Effector memory CD8-positive, alpha-beta T cell (primary cell): Measurements from ENCODE around the gene PIP4K2C.
"Not testable (repeated sequence)": the region's sequence is repeated elsewhere in the genome, so short reads cannot be mapped to it uniquely, and the experiment has no call there.

Experiments used
- ATAC-seq: fragments of 150-1000 bp; cut with Tn5 transposase; replicated peaks from 2 replicates; pipeline ENCODE4 v1.10.0; 2021; ENCODE audit warnings: mild to moderate bottlenecking, moderate library complexity
- DNase-seq, 3 experiments: peaks; one replicate each; pipeline ENCODE4 v3.0.0; 2021
- H3K27ac Mint-ChIP-seq, 2 donors: one replicate each; pipeline ENCODE4 v1.8.0; 2022; ENCODE audit warnings: mild to moderate bottlenecking in 2 of 2, mixed read lengths in 2 of 2, moderate library complexity in 2 of 2
- H3K27me3 Mint-ChIP-seq, 2 donors: one replicate each; pipeline ENCODE4 v1.8.0; 2022; ENCODE audit warnings: mixed read lengths in 2 of 2
- H3K36me3 Mint-ChIP-seq: one replicate; pipeline ENCODE4 v1.8.0; 2022; ENCODE audit warnings: mild to moderate bottlenecking, moderate library complexity, mixed read lengths; ENCODE audit not compliant: insufficient read depth
- H3K4me1 Mint-ChIP-seq, 2 donors: one replicate each; pipeline ENCODE4 v1.8.0; 2022; ENCODE audit warnings: low read depth in 2 of 2, mixed read lengths in 2 of 2
- H3K4me3 Mint-ChIP-seq, 2 donors: one replicate each; pipeline ENCODE4 v1.8.0; 2022; ENCODE audit warnings: mild to moderate bottlenecking in 2 of 2, mixed read lengths in 2 of 2, moderate library complexity in 2 of 2
- H3K9me3 Mint-ChIP-seq, 2 donors: one replicate each; pipeline ENCODE4 v1.8.0; 2022; ENCODE audit warnings: mixed read lengths in 2 of 2

The PIP4K2C gene

GRCh38 chr12:57640175-57641042 lies 49.4 kb downstream of the PIP4K2C start:
- no peaks in the 10 kb centered on the region for H3K4me1 Mint-ChIP-seq
- no peaks in the 10 kb centered on the region for H3K9me3 Mint-ChIP-seq
- ATAC-seq (no peak), DNase-seq (no peak)
- no peaks in the 10 kb centered on the region for H3K36me3 Mint-ChIP-seq
- H3K27ac Mint-ChIP-seq, result no peak overlapping the region
- H3K4me3 Mint-ChIP-seq, result no peak overlapping the region
- peaks cover 8 to 39% of the 10 kb centered on the region in 2 donors for H3K27me3 Mint-ChIP-seq

- Mint-ChIP-seq H3K9me3 (no peaks in the 10 kb centered on the region), H3K4me1 (no peaks in the 10 kb centered on the region), H3K27me3 (peaks cover 8 to 35% of the 10 kb centered on the region in 2 donors), H3K4me3 (no peak overlapping the region), H3K27ac (no peak overlapping the region), H3K36me3 (no peaks in the 10 kb centered on the region)
- no peak for ATAC-seq
- no peak for DNase-seq
These were observed 50.9 kb downstream of the PIP4K2C start for GRCh38 chr12:57641699-57642442.

GRCh38 chr12:57645990-57646658 lies 55.1 kb downstream of the PIP4K2C start:
- H3K27ac Mint-ChIP-seq, result not testable (repeated sequence)

GRCh38 chr12:57646659-57647049 lies 55.7 kb downstream of the PIP4K2C start:
- H3K4me1 Mint-ChIP-seq, DNase-seq, ATAC-seq, H3K4me3 Mint-ChIP-seq, H3K36me3 Mint-ChIP-seq, H3K27ac Mint-ChIP-seq, H3K9me3 Mint-ChIP-seq: not testable (repeated sequence)
- peaks cover 10% of the 10 kb centered on the region in 2 donors for H3K27me3 Mint-ChIP-seq

More at GRCh38 chr12:57645990-57646658, 55.1 kb downstream of the PIP4K2C start:
- H3K27me3 Mint-ChIP-seq, result peaks cover 14 to 15% of the 10 kb centered on the region in 2 donors
- DNase-seq, H3K36me3 Mint-ChIP-seq, H3K4me3 Mint-ChIP-seq, ATAC-seq, H3K9me3 Mint-ChIP-seq, H3K4me1 Mint-ChIP-seq: not testable (repeated sequence)
